GM23338 (cell line): ENCODE data around the gene PGPEP1. TPM values are rescaled to one million over a fixed set of nuclear protein-coding genes. Genes with fewer than 3 reads are reported as not detected.
A peak's percentile ranks its signal among the peaks of the same experiment; 100 is the strongest.

Experiments used
- ATAC-seq: fragments of 200-7000 bp; cut with Tn5 transposase; 3 replicates; pipeline ENCODE4 v1.9.1; 2020
- DNase-seq: peaks from one replicate; pipeline ENCODE4 v3.0.0-alpha.2; 2015; ENCODE audit warnings: low spot score
- H2AFZ ChIP-seq: fragments of 200-600 bp; sonication (generic); 2 replicates; pipeline ENCODE4 v1.8.0; 2016; ENCODE audit warnings: antibody characterized with exemption, mild to moderate bottlenecking, moderate library complexity
- H3F3A ChIP-seq: fragments of 200-600 bp; sonication (generic); replicated peaks from 2 replicates; pipeline ENCODE4 v1.8.0; 2017; ENCODE audit warnings: antibody characterized with exemption, mixed run types, low read depth
- H3K27ac ChIP-seq: fragments of 200-600 bp; sonication (generic); 2 replicates; pipeline ENCODE4 v1.6.1; 2016; ENCODE audit warnings: low read depth
- H3K27me3 ChIP-seq: fragments of 200-600 bp; sonication (generic); 2 replicates; pipeline ENCODE4 v1.8.0; 2016; ENCODE audit warnings: mild to moderate bottlenecking, mixed run types, moderate library complexity; ENCODE audit not compliant: insufficient read depth
- H3K36me3 ChIP-seq: fragments of 200-600 bp; sonication (generic); 2 replicates; pipeline ENCODE4 v1.8.0; 2016; ENCODE audit warnings: mild to moderate bottlenecking; ENCODE audit not compliant: insufficient read depth
- H3K4me1 ChIP-seq: fragments of 200-600 bp; sonication (generic); 2 replicates; pipeline ENCODE4 v1.8.0; 2016; ENCODE audit warnings: mild to moderate bottlenecking, moderate library complexity; ENCODE audit not compliant: insufficient read depth
- H3K4me2 ChIP-seq: fragments of 200-600 bp; sonication (generic); 2 replicates; pipeline ENCODE4 v1.7.1; 2017; ENCODE audit warnings: mixed run types
- H3K4me3 ChIP-seq: fragments of 200-600 bp; sonication (generic); 2 replicates; pipeline ENCODE4 v1.6.1; 2016; ENCODE audit warnings: mixed run types
- H3K79me2 ChIP-seq: fragments of 200-600 bp; sonication (generic); replicated peaks from 2 replicates; pipeline ENCODE4 v1.8.0; 2017; ENCODE audit warnings: mild to moderate bottlenecking; ENCODE audit not compliant: insufficient read depth
- H3K9me2 ChIP-seq: fragments of 200-600 bp; sonication (generic); 2 replicates; pipeline ENCODE4 v1.8.0; 2017; ENCODE audit not compliant: insufficient read depth
- H4K20me1 ChIP-seq: fragments of 200-600 bp; sonication (generic); replicated peaks from 2 replicates; pipeline ENCODE4 v1.8.0; 2017; ENCODE audit warnings: mild to moderate bottlenecking; ENCODE audit not compliant: insufficient read depth
- H3K27ac Mint-ChIP-seq: 2 replicates; pipeline ENCODE4 v1.8.0; 2020; ENCODE audit warnings: inconsistent platforms, mild to moderate bottlenecking, moderate library complexity, mixed read lengths
- H3K27me3 Mint-ChIP-seq: 3 replicates; pipeline ENCODE4 v1.8.0; 2022; ENCODE audit warnings: low read depth, mild to moderate bottlenecking, moderate library complexity, mixed read lengths, inconsistent platforms; ENCODE audit not compliant: insufficient read depth, poor library complexity
- H3K36me3 Mint-ChIP-seq: 3 replicates; pipeline ENCODE4 v1.8.0; 2021; ENCODE audit warnings: low read depth, mild to moderate bottlenecking, inconsistent platforms, moderate library complexity, mixed read lengths
- H3K4me1 Mint-ChIP-seq: 3 replicates; pipeline ENCODE4 v1.8.0; 2020; ENCODE audit warnings: mild to moderate bottlenecking, inconsistent platforms, mixed read lengths
- H3K4me3 Mint-ChIP-seq: 3 replicates; pipeline ENCODE4 v1.8.0; 2021; ENCODE audit warnings: moderate library complexity, mild to moderate bottlenecking, inconsistent platforms, mixed read lengths
- H3K9me3 Mint-ChIP-seq: 3 replicates; pipeline ENCODE4 v1.8.0; 2020; ENCODE audit warnings: moderate library complexity, mild to moderate bottlenecking, inconsistent platforms, mixed read lengths
- CREB1 ChIP-seq: fragments of 250-450 bp; sonication (Bioruptor Pico); IDR thresholded peaks from 2 replicates; pipeline ENCODE4 v1.5.0; 2020; ENCODE audit warnings: low read depth, mild to moderate bottlenecking, moderate library complexity
- EZH2 ChIP-seq: fragments of 200-600 bp; sonication (generic); IDR thresholded peaks from one replicate; pipeline ENCODE4 v1.8.0; 2017; ENCODE audit warnings: antibody characterized with exemption, mild to moderate bottlenecking, low read depth; ENCODE audit not compliant: unreplicated experiment
- EZH2phosphoT487 ChIP-seq: fragments of 200-600 bp; sonication (generic); IDR thresholded peaks from one replicate; pipeline ENCODE4 v1.8.1; 2018; ENCODE audit warnings: antibody characterized with exemption; ENCODE audit not compliant: unreplicated experiment
- JUNB ChIP-seq: IDR thresholded peaks from one replicate; pipeline ENCODE4 v1.6.1; 2016; ENCODE audit warnings: antibody characterized with exemption; ENCODE audit not compliant: unreplicated experiment
- NANOG ChIP-seq: IDR thresholded peaks from 2 replicates; pipeline ENCODE4 v1.6.1; 2016; ENCODE audit warnings: antibody characterized with exemption, borderline replicate concordance
- POLR2AphosphoS5 ChIP-seq: IDR thresholded peaks from 2 replicates; pipeline ENCODE4 v1.6.1; 2016; ENCODE audit warnings: antibody characterized with exemption, low read depth
- STAT1 ChIP-seq: IDR thresholded peaks from one replicate; pipeline ENCODE4 v1.6.1; 2016; ENCODE audit warnings: antibody characterized with exemption; ENCODE audit not compliant: unreplicated experiment
- ZNF114 ChIP-seq: fragments of 250-450 bp; sonication (Bioruptor Pico); IDR thresholded peaks from 2 replicates; pipeline ENCODE4 v1.5.0; 2020; ENCODE audit warnings: mild to moderate bottlenecking, moderate library complexity
- ZNF331 ChIP-seq: fragments of 250-450 bp; sonication (Bioruptor Pico); IDR thresholded peaks from 2 replicates; pipeline ENCODE4 v1.5.0; 2020; ENCODE audit warnings: low read depth, mild to moderate bottlenecking, moderate library complexity
- polyA plus RNA-seq: library from polyadenylated mRNA; unstranded; fragments of >200 nt; fragmentation: Nextera tagmentation; extraction: Ambion mirVana; gene quantifications from 2 replicates; pipeline ENCODE4 v1.2.1, GENCODE V29; 2016
- total RNA-seq: library from RNA; depleted of rRNA; stranded (reverse); fragments of >200 nt; shearing (Covaris generic); gene quantifications from 2 replicates; pipeline ENCODE4 v1.2.3, GENCODE V29; 2014
- TF ChIP-seq, protein P1 (sequence below): IDR thresholded peaks from 2 replicates; pipeline ENCODE4 v1.6.1; 2016; ENCODE audit warnings: antibody characterized with exemption
- TF ChIP-seq, protein P2 (sequence below), 2 experiments: fragments of 200-600 bp in 1 of 2; sonication (generic) in 1 of 2; conservative IDR thresholded peaks; 2 replicates each; pipeline versions ENCODE4 v1.5.1 to v1.6.1; 2016 to 2017; ENCODE audit warnings: antibody characterized with exemption in 2 of 2, low read depth in 2 of 2, mild to moderate bottlenecking in 2 of 2, moderate library complexity in 1 of 2
- TF ChIP-seq, protein P3 (sequence below): fragments of 250-450 bp; sonication (Bioruptor Pico); IDR thresholded peaks from 2 replicates; pipeline ENCODE4 v1.5.0; 2020; ENCODE audit warnings: mild to moderate bottlenecking, moderate library complexity
- TF ChIP-seq, protein P4 (sequence below): IDR thresholded peaks from one replicate; pipeline ENCODE4 v1.6.1; 2018; ENCODE audit warnings: antibody characterized with exemption; ENCODE audit not compliant: unreplicated experiment

The PGPEP1 gene
- total and polyA plus RNA-seq, 2 experiments from 2014 or later: 15.5 to 18.9 TPM

DNA sequence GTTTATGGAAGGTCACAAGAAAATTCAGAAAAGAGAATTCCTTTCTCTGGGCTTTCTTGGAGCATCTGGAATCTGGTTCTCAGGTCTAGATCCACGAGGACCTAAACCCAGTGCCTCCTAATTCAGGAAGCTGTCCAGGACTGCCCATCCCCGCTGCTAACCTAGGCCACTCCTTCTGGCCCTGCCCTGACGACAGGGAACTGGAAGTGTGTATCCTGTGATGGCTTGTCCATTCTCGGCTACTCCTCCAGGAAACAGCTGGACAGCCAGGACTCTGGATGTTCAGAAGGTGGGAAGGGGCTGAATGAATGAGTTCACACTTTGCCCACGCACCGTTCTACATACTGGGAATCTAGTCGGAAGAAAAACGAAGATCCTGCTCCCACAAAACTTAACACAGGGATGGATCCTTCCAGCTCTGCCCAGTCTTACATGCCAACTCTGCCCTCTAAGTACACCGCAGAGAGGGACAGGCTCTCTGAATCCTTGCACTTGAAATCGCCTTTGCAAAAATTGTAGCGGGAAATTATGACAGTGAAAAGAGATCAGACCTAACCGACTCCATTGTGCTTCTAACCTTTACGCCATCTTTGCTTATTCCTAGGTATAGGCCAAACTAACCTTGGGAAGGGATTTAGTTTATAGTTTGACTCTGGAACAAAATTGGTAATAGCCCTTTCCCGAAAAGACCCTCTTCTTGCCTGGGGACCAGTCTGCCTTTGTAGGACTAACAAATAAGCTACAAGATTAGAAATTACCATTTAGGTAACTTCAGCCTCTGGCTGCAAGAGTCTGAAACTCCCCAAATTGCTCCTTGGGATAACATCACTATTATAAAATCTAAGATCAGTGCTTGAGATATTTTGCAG lies 19.3 kb upstream of the PGPEP1 start:
- Histone ChIP-seq H3K36me3 (no peaks in the 10 kb centered on the region; the same call in 1 of the 2 replicates), H3K27ac (peak overlapping the region; percentile 91; the same call in 1 of the 2 replicates), H3K9me2 (no peaks in the 10 kb centered on the region), H4K20me1 (peaks cover 17% of the 10 kb centered on the region), H3K27me3 (no peaks in the 10 kb centered on the region), H3F3A (peaks cover 38% of the 10 kb centered on the region; the same call in 1 of the 2 replicates), H3K4me2 (peak overlapping the region; percentile 92), H3K4me1 (peaks cover 14% of the 10 kb centered on the region), H3K79me2 (peaks cover 60% of the 10 kb centered on the region), H2AFZ (no peak overlapping the region), H3K4me3 (peak overlapping the region; percentile 76)
- DNase-seq (no peak), ATAC-seq (no peak)
- Mint-ChIP-seq H3K27ac (peak overlapping the region; percentile 92; the same call in 1 of the 2 replicates), H3K27me3 (peaks cover 21% of the 10 kb centered on the region), H3K36me3 (peaks cover 33% of the 10 kb centered on the region), H3K4me3 (peak overlapping the region; percentile 92), H3K4me1 (peaks cover 32% of the 10 kb centered on the region), H3K9me3 (no peaks in the 10 kb centered on the region)
- TF ChIP-seq CREB1 (CRISPR knock-in tag) (no peak), ZNF331 (CRISPR knock-in tag) (no peak), JUNB (no peak), EZH2phosphoT487 (no peak), EZH2 (no peak), NANOG (no peak), ZNF114 (CRISPR knock-in tag) (no peak), STAT1 (no peak), POLR2AphosphoS5 (no peak)
- TF ChIP-seq, protein P1, sequence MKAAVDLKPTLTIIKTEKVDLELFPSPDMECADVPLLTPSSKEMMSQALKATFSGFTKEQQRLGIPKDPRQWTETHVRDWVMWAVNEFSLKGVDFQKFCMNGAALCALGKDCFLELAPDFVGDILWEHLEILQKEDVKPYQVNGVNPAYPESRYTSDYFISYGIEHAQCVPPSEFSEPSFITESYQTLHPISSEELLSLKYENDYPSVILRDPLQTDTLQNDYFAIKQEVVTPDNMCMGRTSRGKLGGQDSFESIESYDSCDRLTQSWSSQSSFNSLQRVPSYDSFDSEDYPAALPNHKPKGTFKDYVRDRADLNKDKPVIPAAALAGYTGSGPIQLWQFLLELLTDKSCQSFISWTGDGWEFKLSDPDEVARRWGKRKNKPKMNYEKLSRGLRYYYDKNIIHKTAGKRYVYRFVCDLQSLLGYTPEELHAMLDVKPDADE: no peak
- TF ChIP-seq, protein P2, sequence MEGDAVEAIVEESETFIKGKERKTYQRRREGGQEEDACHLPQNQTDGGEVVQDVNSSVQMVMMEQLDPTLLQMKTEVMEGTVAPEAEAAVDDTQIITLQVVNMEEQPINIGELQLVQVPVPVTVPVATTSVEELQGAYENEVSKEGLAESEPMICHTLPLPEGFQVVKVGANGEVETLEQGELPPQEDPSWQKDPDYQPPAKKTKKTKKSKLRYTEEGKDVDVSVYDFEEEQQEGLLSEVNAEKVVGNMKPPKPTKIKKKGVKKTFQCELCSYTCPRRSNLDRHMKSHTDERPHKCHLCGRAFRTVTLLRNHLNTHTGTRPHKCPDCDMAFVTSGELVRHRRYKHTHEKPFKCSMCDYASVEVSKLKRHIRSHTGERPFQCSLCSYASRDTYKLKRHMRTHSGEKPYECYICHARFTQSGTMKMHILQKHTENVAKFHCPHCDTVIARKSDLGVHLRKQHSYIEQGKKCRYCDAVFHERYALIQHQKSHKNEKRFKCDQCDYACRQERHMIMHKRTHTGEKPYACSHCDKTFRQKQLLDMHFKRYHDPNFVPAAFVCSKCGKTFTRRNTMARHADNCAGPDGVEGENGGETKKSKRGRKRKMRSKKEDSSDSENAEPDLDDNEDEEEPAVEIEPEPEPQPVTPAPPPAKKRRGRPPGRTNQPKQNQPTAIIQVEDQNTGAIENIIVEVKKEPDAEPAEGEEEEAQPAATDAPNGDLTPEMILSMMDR (conservative IDR thresholded peaks at IDR 0.05; ENCODE audit: low read depth in 2 of 2): no peak
- TF ChIP-seq, protein P3, sequence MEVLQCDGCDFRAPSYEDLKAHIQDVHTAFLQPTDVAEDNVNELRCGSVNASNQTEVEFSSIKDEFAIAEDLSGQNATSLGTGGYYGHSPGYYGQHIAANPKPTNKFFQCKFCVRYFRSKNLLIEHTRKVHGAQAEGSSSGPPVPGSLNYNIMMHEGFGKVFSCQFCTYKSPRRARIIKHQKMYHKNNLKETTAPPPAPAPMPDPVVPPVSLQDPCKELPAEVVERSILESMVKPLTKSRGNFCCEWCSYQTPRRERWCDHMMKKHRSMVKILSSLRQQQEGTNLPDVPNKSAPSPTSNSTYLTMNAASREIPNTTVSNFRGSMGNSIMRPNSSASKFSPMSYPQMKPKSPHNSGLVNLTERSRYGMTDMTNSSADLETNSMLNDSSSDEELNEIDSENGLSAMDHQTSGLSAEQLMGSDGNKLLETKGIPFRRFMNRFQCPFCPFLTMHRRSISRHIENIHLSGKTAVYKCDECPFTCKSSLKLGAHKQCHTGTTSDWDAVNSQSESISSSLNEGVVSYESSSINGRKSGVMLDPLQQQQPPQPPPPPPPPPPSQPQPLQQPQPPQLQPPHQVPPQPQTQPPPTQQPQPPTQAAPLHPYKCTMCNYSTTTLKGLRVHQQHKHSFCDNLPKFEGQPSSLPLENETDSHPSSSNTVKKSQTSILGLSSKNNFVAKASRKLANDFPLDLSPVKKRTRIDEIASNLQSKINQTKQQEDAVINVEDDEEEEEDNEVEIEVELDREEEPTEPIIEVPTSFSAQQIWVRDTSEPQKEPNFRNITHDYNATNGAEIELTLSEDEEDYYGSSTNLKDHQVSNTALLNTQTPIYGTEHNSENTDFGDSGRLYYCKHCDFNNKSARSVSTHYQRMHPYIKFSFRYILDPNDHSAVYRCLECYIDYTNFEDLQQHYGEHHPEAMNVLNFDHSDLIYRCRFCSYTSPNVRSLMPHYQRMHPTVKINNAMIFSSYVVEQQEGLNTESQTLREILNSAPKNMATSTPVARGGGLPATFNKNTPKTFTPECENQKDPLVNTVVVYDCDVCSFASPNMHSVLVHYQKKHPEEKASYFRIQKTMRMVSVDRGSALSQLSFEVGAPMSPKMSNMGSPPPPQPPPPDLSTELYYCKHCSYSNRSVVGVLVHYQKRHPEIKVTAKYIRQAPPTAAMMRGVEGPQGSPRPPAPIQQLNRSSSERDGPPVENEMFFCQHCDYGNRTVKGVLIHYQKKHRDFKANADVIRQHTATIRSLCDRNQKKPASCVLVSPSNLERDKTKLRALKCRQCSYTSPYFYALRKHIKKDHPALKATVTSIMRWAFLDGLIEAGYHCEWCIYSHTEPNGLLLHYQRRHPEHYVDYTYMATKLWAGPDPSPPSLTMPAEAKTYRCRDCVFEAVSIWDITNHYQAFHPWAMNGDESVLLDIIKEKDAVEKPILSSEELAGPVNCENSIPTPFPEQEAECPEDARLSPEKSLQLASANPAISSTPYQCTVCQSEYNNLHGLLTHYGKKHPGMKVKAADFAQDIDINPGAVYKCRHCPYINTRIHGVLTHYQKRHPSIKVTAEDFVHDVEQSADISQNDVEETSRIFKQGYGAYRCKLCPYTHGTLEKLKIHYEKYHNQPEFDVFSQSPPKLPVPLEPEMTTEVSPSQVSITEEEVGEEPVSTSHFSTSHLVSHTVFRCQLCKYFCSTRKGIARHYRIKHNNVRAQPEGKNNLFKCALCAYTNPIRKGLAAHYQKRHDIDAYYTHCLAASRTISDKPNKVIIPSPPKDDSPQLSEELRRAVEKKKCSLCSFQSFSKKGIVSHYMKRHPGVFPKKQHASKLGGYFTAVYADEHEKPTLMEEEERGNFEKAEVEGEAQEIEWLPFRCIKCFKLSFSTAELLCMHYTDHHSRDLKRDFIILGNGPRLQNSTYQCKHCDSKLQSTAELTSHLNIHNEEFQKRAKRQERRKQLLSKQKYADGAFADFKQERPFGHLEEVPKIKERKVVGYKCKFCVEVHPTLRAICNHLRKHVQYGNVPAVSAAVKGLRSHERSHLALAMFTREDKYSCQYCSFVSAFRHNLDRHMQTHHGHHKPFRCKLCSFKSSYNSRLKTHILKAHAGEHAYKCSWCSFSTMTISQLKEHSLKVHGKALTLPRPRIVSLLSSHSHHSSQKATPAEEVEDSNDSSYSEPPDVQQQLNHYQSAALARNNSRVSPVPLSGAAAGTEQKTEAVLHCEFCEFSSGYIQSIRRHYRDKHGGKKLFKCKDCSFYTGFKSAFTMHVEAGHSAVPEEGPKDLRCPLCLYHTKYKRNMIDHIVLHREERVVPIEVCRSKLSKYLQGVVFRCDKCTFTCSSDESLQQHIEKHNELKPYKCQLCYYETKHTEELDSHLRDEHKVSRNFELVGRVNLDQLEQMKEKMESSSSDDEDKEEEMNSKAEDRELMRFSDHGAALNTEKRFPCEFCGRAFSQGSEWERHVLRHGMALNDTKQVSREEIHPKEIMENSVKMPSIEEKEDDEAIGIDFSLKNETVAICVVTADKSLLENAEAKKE (CRISPR knock-in tag): no peak
- TF ChIP-seq, protein P4, sequence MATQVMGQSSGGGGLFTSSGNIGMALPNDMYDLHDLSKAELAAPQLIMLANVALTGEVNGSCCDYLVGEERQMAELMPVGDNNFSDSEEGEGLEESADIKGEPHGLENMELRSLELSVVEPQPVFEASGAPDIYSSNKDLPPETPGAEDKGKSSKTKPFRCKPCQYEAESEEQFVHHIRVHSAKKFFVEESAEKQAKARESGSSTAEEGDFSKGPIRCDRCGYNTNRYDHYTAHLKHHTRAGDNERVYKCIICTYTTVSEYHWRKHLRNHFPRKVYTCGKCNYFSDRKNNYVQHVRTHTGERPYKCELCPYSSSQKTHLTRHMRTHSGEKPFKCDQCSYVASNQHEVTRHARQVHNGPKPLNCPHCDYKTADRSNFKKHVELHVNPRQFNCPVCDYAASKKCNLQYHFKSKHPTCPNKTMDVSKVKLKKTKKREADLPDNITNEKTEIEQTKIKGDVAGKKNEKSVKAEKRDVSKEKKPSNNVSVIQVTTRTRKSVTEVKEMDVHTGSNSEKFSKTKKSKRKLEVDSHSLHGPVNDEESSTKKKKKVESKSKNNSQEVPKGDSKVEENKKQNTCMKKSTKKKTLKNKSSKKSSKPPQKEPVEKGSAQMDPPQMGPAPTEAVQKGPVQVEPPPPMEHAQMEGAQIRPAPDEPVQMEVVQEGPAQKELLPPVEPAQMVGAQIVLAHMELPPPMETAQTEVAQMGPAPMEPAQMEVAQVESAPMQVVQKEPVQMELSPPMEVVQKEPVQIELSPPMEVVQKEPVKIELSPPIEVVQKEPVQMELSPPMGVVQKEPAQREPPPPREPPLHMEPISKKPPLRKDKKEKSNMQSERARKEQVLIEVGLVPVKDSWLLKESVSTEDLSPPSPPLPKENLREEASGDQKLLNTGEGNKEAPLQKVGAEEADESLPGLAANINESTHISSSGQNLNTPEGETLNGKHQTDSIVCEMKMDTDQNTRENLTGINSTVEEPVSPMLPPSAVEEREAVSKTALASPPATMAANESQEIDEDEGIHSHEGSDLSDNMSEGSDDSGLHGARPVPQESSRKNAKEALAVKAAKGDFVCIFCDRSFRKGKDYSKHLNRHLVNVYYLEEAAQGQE: no peak
